Raji (cell line): Measurements from ENCODE around the gene NIT1.

Experiments used
- POLR2A ChIP-seq: IDR thresholded peaks from 2 replicates; pipeline ENCODE4 v1.6.1; 2011; ENCODE audit warnings: low read depth, low read length, control low read depth; ENCODE audit not compliant: insufficient read depth

NIT1 gene

DNA sequence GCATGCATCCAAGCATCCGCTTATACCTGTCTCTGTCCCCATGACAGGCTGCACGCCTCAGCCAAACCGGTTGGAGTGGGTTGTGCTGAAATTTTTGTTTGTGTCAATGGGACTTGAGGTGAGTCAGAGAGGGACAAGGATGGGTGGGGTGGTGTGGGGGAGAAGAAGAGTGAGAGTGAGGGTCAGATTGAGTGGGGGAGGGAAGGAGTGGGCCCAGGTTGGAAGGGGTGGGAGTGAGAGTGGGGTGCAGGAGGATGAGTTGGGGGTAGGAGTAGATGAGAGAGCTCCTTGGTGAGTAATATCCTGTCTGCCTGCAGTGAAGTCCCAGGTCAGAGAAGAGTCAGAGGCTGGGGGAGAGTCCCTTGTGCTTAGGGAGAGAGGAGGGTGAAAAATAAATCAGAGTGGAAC is 25.3 kb upstream of the NIT1 start:
- TF ChIP-seq POLR2A, result no peak

- no peak for TF ChIP-seq POLR2A
Measured at GRCh38 chr1:161094481-161094880, 23.4 kb upstream of the NIT1 start.

DNA sequence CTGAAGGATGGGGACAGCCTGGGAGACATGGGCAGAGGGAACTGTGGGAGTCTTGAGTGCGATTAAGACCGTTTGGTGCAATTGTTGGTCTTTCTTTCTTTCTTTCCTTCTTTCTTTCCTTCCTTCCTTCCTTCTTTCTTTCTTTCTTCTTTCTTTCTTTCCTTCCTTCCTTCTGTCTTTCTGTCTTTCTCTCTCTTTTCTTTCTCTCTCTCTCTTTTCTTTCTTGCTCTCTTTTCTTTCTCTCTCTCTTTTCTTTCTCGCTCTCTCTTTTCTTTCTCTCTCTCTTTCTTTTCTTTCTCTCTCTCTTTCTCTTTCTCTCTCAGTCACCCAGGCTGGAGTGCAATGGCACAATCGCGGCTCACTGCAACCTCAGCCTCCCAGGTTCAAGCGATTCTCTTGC is 22.7 kb upstream of the NIT1 start:
- no peak for TF ChIP-seq POLR2A

DNA sequence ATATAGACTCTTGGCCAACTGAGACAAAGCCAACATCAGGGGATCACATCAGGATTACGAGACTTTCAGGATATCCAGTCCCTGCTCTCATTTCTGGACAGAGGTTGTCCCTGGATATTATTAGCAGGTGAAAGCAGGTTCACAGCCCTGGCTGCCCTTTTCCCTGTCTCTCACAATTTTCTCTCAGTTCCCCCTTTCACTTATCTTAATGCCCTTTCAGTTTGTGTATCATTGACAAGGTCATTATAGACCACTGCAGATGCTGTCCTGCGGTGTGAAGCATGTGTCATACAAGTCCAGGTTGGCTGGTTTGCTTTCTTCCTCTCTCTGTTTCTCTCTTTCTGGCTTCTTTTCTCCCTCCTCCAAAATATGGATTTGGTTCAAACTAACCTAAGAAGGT is 21.9 kb upstream of the NIT1 start:
- TF ChIP-seq POLR2A, result no peak

DNA sequence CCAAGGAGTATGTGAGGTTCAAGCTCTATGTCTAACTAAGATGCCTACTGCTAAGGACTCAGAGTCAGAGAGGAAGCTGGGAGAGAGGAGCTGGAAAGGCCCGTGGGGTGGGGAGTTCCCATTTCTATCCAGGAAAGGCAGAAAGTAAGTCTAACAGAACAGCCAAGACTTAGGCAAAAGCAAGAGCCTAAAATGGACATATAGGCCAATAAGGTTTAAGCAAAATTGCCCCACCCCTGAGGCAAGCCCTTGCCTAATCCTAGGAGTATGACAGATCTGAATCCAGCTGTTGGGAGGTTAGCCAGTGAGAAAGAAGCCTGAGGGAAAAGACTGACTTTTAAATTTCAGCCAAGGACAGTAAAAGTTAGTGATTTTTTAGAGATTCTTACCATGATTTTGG is 21.4 kb upstream of the NIT1 start:
- TF ChIP-seq POLR2A, result no peak

GRCh38 chr1:161098210-161099068 is 19.5 kb upstream of the NIT1 start, which contains the start of gene KLHDC9:
Gene KLHDC9, plus strand, starts transcription at chr1:161098361. Its CDS starts 175 bp downstream, at chr1:161098536.
- no peak for TF ChIP-seq POLR2A

DNA sequence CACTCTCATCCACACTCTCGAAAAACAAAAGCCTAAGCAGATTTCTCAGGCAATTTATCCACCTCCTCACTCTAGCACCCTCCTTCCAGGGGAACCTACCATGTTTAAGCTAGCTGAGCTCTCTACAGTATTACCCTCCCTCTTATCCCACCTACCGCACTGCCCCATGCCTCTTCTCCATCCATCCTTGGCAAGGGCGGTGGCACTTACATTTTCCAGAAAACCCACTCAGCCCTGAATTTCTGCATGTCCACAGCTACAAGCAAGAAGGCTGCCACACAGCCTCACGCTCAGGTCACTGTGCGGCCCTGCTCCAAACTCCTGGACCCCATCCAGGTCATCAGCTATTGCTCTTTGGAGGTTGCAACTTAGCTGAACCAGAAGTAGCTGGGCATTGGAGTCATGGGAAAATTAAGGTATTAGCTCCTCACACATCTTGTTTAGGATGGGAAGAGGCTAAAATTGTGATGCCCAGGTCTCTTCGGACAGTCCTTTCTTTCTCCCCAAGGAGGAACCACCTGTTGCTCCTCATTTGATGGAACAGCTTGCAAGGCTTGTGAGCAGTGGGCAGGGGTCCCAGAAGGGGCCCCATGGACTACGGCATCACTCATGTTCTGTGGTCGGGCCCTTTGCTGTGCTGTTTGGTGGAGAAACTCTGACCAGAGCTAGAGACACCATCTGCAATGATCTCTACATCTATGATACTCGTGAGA is 18.7 kb upstream of the NIT1 start:
- no peak for TF ChIP-seq POLR2A

DNA sequence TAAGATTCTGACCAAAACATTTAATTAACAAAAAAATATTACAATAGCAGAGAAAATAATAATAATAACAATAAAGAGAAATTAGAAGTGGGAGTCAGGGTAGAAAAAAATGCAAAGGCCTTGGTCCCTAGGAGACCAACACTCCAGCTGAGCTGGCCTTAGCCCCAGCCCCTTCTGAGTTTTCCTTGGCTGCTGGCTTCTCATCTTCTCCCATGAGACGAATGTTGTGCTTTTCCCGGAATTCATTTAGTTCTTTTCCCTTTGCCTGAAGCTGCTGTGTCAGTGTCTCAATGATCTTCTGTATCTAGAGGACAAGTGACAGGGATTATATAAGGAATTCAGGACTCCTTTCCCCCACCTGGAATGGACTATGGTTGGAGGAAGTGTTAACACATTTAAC is 17.3 kb upstream of the NIT1 start:
- no peak for TF ChIP-seq POLR2A

DNA sequence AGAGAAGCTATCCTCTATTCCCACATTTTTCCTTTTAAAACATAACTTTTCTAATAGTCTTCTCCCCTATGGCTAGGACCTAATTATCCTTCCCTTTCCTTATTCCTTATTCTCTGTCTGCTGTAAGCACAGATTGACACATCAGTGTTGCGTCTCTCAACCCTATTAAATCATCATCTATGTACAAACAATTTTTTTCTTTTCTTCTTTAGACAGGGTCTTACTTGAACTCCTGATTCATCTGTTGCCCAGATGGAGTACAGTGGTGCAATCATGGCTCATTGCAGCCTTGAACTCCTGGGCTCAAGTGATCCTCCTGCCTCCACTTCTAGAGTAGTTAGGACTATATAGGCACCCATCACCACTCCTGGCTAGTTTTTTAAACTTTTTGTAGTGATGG is 11.5 kb upstream of the NIT1 start:
- TF ChIP-seq POLR2A, result no peak

DNA sequence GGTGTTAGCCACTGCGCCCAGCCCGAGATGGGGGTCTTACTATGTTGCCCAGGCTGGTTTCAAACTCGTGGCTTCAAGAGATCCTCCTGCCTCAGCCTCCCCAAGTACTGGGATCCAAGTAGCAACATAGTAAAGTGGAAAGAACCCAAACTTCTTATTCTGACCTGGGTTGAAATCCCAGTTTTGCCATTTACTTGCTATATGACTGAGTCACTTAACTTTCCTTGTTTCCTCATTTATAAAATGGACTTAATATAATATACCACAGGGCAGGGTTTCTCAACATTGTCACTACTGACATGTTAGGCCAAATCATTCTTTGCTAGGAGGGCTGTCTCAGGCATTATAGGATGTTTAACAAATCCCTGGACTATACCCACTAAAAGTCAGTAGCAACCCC is 6.8 kb upstream of the NIT1 start:
- TF ChIP-seq POLR2A, result no peak

DNA sequence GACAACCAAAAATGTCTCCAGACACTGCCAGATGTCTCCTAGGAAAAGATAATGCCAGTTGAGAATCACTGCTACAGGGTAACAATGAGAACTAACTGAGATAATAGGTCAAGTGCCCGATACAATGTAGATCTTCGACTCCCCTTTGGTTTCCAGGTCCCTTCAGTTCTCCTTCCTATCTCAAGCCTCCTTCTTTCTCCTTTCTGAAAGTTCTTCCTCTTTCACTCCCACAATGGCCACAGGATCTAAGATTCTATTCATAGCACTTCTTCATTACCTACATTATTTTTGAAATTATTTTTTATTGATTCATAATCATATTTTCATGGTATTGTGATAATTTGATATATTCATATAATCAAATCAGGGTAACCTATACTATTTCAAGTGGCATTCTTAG is 6.4 kb upstream of the NIT1 start:
- no peak for TF ChIP-seq POLR2A

DNA sequence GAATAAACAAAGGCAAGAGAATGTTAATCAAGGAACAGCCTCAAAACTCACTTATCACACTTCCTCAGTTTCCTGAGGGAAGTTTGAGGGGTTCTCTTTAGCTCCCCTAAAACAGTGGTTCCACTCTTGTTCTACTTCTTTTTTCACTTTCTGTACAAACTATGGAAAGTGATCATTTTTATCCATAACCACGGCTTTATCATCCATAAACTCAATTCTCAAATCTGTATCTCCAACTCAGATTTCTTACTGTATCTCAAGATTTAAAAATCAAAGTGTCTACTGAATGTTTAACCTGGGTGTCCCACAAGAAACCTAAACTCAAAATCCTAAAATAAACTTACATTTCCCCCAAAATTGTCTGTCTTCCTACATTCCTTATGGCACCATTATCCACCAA is 4.0 kb upstream of the NIT1 start:
- TF ChIP-seq POLR2A, result no peak

- no peak for TF ChIP-seq POLR2A
Measured at GRCh38 chr1:161114556-161114955, 3.3 kb upstream of the NIT1 start.

- no peak for TF ChIP-seq POLR2A
Measured at GRCh38 chr1:161115132-161115711, 2.7 kb upstream of the NIT1 start.

DNA sequence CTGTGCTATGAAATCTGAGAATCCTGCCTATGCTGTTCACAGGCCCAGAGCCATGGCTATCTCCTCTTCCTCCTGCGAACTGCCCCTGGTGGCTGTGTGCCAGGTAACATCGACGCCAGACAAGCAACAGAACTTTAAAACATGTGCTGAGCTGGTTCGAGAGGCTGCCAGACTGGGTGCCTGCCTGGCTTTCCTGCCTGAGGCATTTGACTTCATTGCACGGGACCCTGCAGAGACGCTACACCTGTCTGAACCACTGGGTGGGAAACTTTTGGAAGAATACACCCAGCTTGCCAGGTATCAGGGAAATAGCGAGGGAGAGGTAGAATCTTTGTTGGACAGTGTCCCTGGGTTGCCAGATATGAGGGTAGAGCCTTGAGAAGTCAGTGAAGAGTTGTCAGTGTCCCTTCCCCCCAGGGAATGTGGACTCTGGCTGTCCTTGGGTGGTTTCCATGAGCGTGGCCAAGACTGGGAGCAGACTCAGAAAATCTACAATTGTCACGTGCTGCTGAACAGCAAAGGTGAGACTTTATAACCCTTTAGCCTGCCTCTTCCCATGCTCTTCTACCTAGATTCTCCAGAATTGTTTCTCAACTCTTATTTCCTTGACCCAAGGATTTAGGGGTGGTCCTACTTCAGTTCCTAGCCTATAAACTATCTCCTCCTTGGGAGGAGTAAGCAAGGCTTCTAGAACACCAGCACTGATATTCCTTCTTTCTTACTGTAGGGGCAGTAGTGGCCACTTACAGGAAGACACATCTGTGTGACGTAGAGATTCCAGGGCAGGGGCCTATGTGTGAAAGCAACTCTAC is 1.4 kb downstream of the NIT1 start:
- TF ChIP-seq POLR2A, result no peak
